ENCODE results near the gene GSK3B.

- TF ChIP-seq POLR2A (IDR thresholded peaks at IDR 0.05) (no peak), CTCF (IDR thresholded peaks at IDR 0.05) (no peak)
Observed at GRCh38 chr3:119782460-119782859, 311.8 kb downstream of the GSK3B start.

All from thyroid gland (tissue), 4 donors.